Stimulated activated CD8-positive, alpha-beta memory T cell treated with anti-CD3 and anti-CD28 coated beads, Interleukin-2, amount 100 ng/mL, for 1 hour (primary cell): ENCODE results near the gene SLC7A10.
"Not testable (repeated sequence)": the region's sequence is repeated elsewhere in the genome, so short reads cannot be mapped to it uniquely, and the experiment has no call there.

Experiments
- DNase-seq, 2 donors: peaks; one replicate each; pipeline ENCODE4 v3.0.0-alpha.2; 2020; ENCODE audit warnings: low read depth in 2 of 2

The SLC7A10 gene

DNA sequence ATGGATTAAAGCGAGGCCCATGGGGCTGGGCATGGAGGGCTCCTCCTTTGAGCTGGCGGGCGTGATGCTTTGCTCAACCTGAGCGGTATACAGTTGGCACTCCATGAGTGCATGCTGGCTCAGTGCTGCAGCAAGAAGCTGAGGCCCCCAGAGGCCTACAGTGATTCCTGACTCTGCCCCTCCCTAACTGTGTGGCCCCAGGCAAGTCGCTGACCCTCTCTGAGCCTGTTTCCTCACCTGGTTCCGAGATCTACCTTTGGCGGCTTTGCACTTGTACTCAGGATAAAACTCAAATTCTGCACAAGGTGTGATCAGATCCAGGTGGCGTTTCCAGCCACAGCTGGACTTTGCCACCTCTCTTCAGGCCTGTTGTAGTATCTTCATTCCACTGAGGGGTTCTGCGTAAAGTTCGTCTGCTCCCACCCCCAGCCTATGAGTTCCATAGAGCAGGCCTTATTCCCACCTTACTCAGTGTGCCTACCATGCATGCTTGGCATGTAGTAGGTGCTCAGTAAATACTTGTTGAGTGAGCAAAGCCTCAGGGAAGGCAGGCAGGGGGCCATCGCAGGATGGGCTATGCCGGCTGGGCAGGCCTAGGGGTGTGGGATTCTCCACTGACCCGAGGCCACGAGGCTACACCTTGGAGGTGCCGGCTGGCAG, 23.6 kb downstream of the SLC7A10 start:
- no peak for DNase-seq

DNA sequence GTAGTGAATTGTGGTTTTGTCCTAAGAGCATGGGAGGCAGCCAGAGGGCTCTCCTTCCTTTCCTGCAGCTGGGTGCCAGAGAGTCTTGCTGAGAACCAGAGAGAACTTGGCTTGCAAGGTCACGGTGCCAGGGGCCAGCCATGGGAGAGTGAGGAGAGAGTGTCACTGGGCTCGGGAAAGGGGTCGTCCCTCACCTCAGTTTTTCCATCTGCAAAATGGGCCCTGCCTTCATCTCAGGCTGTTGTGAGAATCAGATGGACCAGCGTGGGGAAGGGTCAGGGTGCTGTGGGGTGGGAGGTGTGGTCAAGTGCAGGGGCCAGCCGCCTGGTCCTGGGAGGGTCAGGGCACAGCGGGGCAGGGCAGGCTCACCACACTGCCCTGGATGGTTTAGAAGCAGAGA, 24.2 kb downstream of the SLC7A10 start:
- no peak for DNase-seq

DNA sequence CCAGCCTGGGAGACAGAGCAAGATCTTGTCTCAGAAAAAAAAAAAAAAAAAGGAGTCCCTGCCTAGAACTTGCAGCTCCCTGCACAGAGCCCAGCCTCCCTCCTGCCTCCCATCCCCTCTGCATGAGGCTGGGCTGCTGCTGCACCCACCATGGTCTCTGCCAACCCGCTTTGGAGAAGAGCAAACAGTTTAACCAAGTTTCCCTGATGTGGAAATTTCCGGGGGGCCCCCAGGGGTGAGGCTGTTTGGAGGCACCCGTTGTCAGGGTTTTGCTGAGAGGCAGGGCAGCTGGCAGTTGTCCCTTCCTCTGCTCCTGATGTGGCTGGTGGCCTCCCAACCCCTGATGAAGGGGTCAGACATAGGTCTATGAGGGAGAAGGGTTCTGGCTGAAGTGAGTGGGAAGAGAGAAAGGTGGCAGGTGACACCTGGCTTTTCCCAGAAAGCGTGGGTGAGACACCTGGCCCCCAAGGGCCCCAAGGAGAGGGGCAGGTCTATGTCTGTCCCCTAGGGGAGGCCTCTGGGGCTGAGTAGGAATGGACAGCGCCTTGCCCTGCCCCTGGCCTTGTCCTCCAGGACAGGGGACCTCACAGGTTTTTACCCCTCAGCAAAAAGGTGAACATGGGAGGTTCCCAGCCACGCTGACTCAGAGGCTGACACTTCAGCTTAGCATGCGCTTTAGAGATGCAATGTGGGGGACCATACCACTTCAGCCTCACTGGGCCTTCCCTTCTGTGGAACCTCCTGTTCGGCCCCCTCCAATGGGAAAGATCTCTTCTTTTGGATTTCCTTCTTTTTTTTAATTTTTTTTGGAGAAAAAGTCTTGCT, 26.0 kb downstream of the SLC7A10 start:
- no peak for DNase-seq

GRCh38 chr19:33198169-33198568, 27.5 kb downstream of the SLC7A10 start:
- no peak for DNase-seq

DNA sequence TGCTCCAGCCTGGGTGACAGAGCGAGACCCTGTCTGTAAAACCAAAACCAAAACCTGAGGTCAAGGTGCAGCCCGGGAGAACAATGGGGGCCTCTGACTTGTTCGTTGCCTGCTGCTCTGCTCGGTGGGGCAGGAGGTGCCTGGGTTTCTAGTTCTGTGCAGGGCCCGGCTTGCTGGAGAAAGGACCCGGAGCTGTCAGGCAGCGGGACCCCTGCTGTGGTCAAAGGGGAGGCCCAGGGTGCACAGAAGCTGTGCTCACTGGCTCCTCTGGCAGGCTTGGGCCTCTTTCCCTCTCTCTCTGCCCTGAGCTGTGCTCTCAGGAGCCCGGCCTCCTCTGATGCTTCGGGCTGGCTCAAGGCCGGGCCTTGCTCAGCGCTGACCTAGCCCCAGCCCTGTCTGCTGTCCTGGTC, 28.1 kb downstream of the SLC7A10 start:
- no peak for DNase-seq

DNA sequence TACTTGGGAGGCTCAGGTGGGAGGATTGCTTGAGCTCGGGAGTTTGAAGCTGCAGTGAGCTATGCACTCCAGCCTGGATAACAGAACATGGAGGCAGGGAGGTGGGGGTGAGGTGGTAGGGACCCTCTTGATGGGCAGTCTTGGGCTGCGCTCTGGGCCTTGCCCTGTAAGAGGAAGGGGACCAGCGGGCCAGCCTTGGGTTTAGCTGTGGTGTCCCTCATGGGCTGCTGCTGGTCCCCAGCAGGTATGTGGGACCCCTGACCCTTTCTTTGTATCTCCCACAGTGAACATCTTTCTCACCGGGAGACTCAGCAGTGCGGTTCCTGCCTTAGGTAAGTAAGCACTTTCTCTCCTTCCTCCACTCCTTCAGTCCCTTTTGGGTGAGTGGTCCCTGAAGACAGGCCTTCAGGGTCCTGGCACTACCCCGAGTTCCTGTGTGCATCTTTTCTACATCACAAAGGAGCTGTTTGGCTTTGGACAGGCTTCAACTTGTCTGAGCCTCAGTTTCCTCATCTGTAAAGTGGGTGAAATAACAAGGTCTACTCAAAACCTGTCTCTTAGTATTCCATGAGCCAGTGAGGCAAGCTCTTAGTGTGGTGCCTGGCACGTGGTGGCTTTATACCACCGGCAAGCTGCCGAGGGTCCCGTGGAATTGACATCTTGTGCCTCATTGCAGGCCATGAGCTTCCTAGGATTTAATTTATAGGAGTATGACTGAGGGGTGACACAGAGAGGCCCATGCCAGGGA, 29.0 kb downstream of the SLC7A10 start:
- DNase-seq, result no peak

DNA sequence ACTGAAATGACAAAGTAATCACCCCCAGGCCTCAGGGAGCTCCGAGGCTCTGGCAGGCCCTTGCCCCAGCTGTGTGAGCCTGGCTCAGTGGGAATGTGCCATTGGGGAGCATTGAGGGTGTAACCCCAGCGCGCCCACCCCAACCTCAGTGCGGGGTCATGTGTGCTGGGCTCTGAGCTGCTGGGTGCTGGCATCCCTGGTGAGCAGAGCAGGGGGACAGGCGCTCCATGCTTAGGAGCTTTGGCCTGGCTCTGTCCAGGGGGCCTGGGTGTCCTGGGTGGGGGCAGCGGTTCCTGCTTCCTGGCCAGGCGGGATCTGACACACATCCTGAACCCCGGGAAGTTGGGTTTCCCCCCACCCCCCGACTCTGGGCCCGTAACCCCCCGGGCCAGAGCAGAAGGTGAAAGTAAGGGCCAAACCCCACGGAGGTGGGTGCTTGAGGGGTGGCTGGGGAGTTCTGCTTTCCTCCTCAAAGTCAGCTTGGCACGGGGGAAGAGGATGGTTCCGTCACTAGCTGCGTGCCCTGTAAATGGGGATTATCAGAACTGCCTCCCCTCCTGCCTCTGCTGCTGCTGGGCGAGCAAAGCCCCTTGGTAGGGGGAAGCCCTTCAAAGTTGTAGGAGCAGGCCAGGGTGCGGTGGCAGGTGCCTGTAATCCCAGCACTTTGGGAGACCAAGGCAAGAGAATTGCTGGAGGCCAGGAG, 29.9 kb downstream of the SLC7A10 start:
- no peak for DNase-seq

DNA sequence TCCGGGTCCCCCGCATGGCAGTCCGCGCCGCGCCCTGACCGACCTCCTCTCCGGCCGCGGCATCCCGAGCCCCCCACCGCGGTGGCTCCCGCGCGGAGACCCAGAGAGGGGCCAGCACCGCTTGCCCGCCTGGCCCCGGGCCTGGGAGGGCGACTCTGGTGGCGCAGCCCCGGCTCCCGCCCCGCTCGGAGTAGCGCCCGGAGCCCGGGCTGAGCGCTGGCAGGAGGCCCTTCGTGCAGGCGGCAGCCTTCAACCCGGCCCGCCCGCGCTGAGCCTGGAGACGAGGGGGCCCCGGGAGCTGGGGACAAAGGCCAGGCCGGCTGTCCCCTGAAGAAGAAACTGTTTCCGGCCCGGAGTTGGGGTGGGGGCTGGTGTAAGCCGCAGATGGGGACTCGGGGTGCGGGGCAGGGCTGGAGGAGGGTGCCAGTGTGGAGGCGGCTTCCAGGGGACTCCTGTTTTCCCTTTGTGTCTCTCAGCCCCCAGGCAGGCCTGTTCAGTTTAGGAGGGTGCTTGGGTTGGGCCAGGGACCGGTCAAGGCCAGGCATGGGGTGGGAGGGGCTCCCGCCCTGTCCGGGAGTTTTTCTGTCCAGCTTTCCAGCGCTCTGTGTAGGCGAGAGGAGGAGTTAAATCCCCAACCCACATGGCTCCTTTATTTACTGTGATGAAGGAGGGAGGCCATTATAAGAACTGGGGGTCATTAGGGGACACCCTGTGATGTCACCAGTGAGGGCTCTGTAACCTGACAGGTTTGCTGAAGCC, 30.6 kb downstream of the SLC7A10 start:
- DNase-seq, result no peak

- DNase-seq, result no peak
These were observed 31.1 kb downstream of the SLC7A10 start for GRCh38 chr19:33194532-33194885.

DNA sequence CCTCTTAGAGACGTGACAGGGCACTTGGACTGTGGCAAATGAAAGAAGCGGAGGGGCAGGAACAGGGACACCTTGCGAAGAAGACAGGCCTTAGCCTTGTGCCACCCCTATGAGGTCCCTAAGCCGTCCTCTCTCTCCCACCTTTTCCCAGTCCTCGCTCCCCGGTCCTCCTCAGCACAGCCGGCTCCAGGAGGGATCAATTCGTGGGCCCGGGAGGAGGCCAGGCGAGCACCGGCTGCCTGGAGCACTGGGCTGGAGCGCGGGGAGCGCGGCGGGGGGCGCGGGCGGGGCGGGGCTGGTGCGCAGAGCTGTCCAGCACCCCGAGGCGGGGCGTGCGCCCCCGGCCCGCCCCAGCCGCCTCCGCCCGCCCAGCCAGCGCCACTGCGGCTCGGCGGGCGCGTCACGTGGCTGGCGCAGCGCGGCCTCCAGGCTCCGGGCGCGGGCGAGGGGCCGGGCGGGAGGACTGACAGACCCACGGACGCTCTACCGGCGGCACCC, 31.7 kb downstream of the SLC7A10 start, which contains the start of gene LRP3:
Gene LRP3 (plus strand): TSS at position 466 of the 498 bp plus-strand sequence. CDS start 456 bp downstream, outside the sequence.
- DNase-seq, result no peak

DNA sequence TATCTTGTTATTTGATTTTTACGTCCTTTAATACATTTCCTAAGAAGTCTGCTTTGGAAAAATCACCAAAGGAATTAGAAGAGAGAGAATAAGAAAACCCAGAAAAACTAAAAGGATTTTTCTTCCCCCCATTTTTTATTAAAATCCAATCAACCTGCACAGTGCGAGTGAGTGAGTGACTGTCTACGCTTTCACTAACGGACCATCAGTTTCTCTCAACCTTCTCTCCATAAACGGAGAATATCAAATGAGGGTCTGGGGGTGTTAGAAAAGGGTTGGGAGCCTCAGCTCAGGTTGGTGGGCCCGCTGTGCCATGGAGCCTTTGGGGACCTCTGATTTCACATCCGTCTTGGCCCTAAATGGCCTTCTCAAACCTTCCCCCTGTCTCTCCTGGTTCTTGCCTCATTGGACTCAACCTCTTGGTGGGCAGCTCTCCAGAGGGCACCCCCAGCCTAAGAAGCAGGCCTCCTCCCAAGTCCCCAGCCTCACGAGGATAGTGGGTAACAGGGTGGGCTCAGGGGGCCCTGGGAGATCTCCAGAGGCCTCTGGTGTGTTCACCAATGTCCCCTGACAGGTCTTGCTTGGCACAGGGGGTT, 32.3 kb downstream of the SLC7A10 start:
- no peak for DNase-seq

DNA sequence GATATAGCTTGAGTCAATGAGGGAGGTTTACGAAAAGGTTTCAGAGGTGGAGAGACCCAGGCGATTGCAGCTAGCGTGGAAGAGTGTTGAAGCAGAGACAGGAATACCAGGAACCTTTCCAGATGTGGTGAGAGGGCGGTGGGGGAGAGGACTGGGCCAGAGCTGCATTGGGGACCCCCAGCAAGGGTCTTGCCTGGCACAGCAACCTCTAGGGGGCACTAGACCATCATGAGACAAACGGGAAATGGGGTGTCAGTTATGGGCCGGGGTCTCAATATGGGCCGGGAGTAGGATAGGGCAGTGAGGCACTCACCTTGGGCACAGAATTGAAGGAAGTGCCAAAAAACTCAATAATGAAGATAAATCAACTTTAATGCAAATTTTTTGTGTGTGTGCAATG, 33.6 kb downstream of the SLC7A10 start:
- no peak for DNase-seq

DNA sequence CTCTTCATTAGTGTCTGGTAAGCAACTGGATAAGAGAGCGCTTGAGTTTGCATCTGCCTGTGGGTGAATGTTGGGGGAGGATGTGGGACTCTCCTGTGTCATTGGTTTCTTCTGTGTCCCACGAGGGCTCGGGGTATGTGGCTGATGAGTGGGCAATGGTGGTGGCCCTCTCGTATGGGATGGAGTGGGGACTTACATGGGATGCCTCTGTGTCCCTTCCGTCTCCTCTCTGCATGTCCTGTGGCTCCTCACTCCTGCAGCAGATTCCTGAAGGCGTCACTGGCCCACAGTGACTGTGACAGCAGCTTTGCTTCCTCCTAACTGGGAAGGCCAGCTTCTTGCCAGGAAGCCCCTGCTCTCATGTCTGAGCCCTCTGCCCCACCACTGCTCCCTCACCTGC, 34.1 kb downstream of the SLC7A10 start:
- DNase-seq, result no peak

GRCh38 chr19:33191092-33191491, 34.6 kb downstream of the SLC7A10 start:
- not testable (repeated sequence) for DNase-seq

GRCh38 chr19:33189453-33189852, 36.2 kb downstream of the SLC7A10 start:
- no peak for DNase-seq

- no peak for DNase-seq
These were observed 38.5 kb downstream of the SLC7A10 start for GRCh38 chr19:33187183-33187540.

- no peak for DNase-seq
These were observed 39.0 kb downstream of the SLC7A10 start for GRCh38 chr19:33186431-33187182.

- peak in 1 of 2 donors; percentile 63 for DNase-seq
These were observed 48.2 kb downstream of the SLC7A10 start for GRCh38 chr19:33177417-33177979.

DNA sequence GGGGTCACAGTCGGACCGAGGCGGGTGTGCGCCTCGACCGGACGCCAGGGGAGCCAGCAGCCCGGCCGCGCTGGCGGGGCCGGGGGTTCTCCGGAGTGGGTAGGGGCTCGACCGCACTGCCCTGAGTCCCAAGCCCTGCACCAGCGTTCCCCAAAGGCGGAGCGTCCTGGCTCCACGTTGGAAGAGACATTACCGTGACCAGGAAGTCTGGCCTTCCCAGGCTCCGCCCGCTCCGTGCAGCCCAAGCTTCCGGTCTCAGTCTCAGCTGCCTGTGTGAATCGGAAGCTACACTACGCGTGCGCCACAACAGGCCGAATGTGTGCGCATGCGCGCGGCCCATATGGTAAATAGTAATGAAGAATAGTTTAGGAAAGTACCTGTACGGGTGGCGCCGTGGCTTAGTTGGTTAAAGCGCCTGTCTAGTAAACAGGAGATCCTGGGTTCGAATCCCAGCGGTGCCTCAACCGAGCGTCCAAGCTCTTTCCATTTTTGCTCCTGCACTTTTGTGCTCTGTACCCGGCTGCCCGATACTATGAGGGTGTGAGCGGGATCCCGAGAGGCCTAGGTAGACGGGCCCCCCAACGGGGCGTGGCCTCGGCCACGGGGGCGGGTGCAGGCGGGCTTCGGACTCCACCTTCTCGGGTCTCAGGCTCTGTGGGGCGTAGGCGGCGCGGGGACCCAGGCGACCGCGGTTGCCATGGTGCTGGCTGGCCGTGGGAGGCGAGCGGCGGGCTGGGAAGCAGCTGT, 48.8 kb downstream of the SLC7A10 start:
- peak; percentile 88 to 95 for DNase-seq
